NT2/D1 (cell line): ENCODE measurements around the gene IPO9.

Experiments
- SUZ12 ChIP-seq: IDR thresholded peaks from 2 replicates; pipeline ENCODE4 v1.6.1; 2011; ENCODE audit not compliant: insufficient read length, insufficient read depth; ENCODE audit errors: extremely low read depth
- YY1 ChIP-seq: IDR thresholded peaks from 2 replicates; pipeline ENCODE4 v1.6.1; 2011; ENCODE audit not compliant: insufficient read length, insufficient read depth

GRCh38 chr1:201808633-201808990 is 20.3 kb upstream of the IPO9 start:
- TF ChIP-seq SUZ12 (no peak), YY1 (no peak)
